ENCODE measurements around the gene ST6GALNAC3.
"Not testable (repeated sequence)": the region's sequence is repeated elsewhere in the genome, so short reads cannot be mapped to it uniquely, and the experiment has no call there.

Gene ST6GALNAC3

GRCh38 chr1:76109901-76110560, 35.5 kb downstream of the ST6GALNAC3 start:
- DNase-seq: no peak

- no peak for DNase-seq
These were observed 36.1 kb downstream of the ST6GALNAC3 start for GRCh38 chr1:76110666-76111065.

- not testable (repeated sequence) for DNase-seq
These were observed 37.8 kb downstream of the ST6GALNAC3 start for GRCh38 chr1:76112321-76112720.

- no peak for DNase-seq
These were observed 38.9 kb downstream of the ST6GALNAC3 start for GRCh38 chr1:76113446-76113845.

- no peak for DNase-seq
These were observed 40.6 kb downstream of the ST6GALNAC3 start for GRCh38 chr1:76115171-76115570.

GRCh38 chr1:76121850-76122249, 47.3 kb downstream of the ST6GALNAC3 start:
- no peak for DNase-seq

- no peak for DNase-seq
These were observed 47.7 kb downstream of the ST6GALNAC3 start for GRCh38 chr1:76122271-76122670.

GRCh38 chr1:76123411-76124064, 49.0 kb downstream of the ST6GALNAC3 start:
- not testable (repeated sequence) for DNase-seq

- DNase-seq: no peak
These were observed 49.6 kb downstream of the ST6GALNAC3 start for GRCh38 chr1:76124196-76124595.

GRCh38 chr1:76125473-76126219, 51.1 kb downstream of the ST6GALNAC3 start:
- DNase-seq: no peak

GRCh38 chr1:76128096-76128495, 53.5 kb downstream of the ST6GALNAC3 start:
- DNase-seq: no peak

- no peak for DNase-seq
These were observed 55.2 kb downstream of the ST6GALNAC3 start for GRCh38 chr1:76129731-76130130.

- peak in 1 of 2 experiments; percentile 54 for DNase-seq
These were observed 56.4 kb downstream of the ST6GALNAC3 start for GRCh38 chr1:76130992-76131391.

- no peak for DNase-seq
These were observed 59.4 kb downstream of the ST6GALNAC3 start for GRCh38 chr1:76133977-76134376.

GRCh38 chr1:76135835-76136234, 61.3 kb downstream of the ST6GALNAC3 start:
- DNase-seq: no peak

GRCh38 chr1:76136894-76137293, 62.3 kb downstream of the ST6GALNAC3 start:
- DNase-seq: no peak

- DNase-seq: no peak
These were observed 63.2 kb downstream of the ST6GALNAC3 start for GRCh38 chr1:76137746-76138145.

- no peak for DNase-seq
These were observed 63.7 kb downstream of the ST6GALNAC3 start for GRCh38 chr1:76138217-76138616.

- DNase-seq: no peak
These were observed 65.7 kb downstream of the ST6GALNAC3 start for GRCh38 chr1:76140227-76140626.

- DNase-seq: peak in 1 of 2 experiments; percentile 18
These were observed 67.4 kb downstream of the ST6GALNAC3 start for GRCh38 chr1:76141929-76142328.

- peak in 1 of 2 experiments; percentile 19 for DNase-seq
These were observed 68.4 kb downstream of the ST6GALNAC3 start for GRCh38 chr1:76142771-76143540.

- no peak for DNase-seq
These were observed 69.7 kb downstream of the ST6GALNAC3 start for GRCh38 chr1:76144247-76144646.

- DNase-seq: no peak
These were observed 70.8 kb downstream of the ST6GALNAC3 start for GRCh38 chr1:76145332-76145731.
